Stimulated activated naive B cell treated with anti-CD40 and anti-IgM and Interleukin-4, amounts not matched to agents 10 μg/mL and 1 μg/mL and 100 μg/mL, for 72 hours (primary cell): Measurements from ENCODE around the gene NOXO1.

Experiments used
- ATAC-seq, 2 donors: fragments of 150-1000 bp; cut with Tn5 transposase; replicated peaks; 2 replicates each; pipeline ENCODE4 v1.10.0; 2021; ENCODE audit warnings: moderate library complexity in 1 of 2
- DNase-seq: peaks from one replicate; pipeline ENCODE4 v3.0.0; 2021
- H3K27ac Mint-ChIP-seq: one replicate; pipeline ENCODE4 v1.8.0; 2022; ENCODE audit warnings: mild to moderate bottlenecking, mixed read lengths
- H3K27me3 Mint-ChIP-seq, 2 donors: one replicate each; pipeline ENCODE4 v1.8.0; 2022; ENCODE audit warnings: mixed read lengths in 2 of 2
- H3K36me3 Mint-ChIP-seq, 2 donors: one replicate each; pipeline ENCODE4 v1.8.0; 2022; ENCODE audit warnings: mixed read lengths in 2 of 2, mild to moderate bottlenecking in 1 of 2
- H3K4me1 Mint-ChIP-seq, 2 donors: one replicate each; pipeline ENCODE4 v1.8.0; 2022; ENCODE audit warnings: mixed read lengths in 2 of 2, mild to moderate bottlenecking in 1 of 2
- H3K4me3 Mint-ChIP-seq, 2 donors: one replicate each; pipeline ENCODE4 v1.8.0; 2022; ENCODE audit warnings: mild to moderate bottlenecking in 2 of 2, mixed read lengths in 2 of 2, moderate library complexity in 1 of 2
- H3K9me3 Mint-ChIP-seq, 2 donors: one replicate each; pipeline ENCODE4 v1.8.0; 2022; ENCODE audit warnings: mixed read lengths in 2 of 2, mild to moderate bottlenecking in 1 of 2

NOXO1 gene, protein sequence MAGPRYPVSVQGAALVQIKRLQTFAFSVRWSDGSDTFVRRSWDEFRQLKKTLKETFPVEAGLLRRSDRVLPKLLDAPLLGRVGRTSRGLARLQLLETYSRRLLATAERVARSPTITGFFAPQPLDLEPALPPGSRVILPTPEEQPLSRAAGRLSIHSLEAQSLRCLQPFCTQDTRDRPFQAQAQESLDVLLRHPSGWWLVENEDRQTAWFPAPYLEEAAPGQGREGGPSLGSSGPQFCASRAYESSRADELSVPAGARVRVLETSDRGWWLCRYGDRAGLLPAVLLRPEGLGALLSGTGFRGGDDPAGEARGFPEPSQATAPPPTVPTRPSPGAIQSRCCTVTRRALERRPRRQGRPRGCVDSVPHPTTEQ

DNA sequence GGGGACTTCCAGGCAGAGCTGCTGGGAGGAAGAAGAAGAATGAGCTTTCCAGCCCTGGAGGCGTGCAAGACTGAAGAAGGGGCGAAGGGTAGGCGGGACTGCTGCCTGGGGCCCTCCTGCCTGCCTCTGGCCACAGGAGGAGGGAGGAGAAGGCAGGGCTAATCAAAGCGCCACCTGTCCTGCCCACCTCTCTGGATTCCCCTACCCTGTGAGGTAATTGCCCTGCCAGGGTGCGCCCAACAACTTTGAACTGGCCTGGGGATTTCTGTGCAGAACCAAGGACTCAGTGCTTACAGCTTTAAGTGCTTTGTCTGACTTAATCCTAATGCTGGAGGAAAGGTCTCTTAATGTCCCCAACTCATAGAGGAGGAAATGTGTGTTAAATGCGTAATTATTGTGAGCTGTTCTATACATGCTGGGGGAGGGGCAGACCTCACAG, at the start of gene NOXO1:
Gene NOXO1, minus strand, starts transcription at position 72 of the 439 bp plus-strand sequence. CDS start 290 bp downstream, outside the sequence.
- ATAC-seq (peak in 1 of 2 donors; percentile 25), DNase-seq (no peak)
- Mint-ChIP-seq H3K36me3 (peaks cover 25 to 34% of the 10 kb centered on the region in 2 donors), H3K27me3 (peaks cover 30 to 41% of the 10 kb centered on the region in 2 donors), H3K27ac (peak within 1 kb of the TSS; percentile 59), H3K9me3 (no peaks in the 10 kb centered on the region), H3K4me3 (peak within 1 kb of the TSS in 1 of 2 donors; percentile 13), H3K4me1 (peaks cover 39 to 65% of the 10 kb centered on the region in 2 donors)

DNA sequence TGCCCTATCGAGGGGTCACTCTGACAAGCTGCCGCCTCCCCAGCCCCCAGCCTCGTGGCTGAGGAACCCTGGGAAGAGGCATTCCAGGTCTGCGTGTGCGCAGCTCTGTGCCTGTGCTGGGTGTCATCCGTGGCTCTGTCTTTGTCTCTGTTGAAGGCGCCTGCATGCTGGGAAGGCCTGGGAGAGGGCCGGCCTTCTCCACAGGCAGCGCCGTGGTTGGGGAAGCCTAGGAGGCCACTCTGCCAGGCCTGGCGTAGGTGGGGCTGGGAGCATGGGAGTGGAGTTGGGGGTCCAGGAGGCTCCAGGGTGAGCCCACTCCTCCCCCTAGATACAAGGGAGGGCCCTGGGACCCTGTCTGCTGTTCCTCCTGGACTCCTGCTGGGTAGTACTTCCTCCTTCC, 48.8 kb upstream of the NOXO1 start:
- peaks cover 13 to 37% of the 10 kb centered on the region in 2 donors for H3K4me1 Mint-ChIP-seq
- no peak for DNase-seq
- H3K4me3 Mint-ChIP-seq, result no peak overlapping the region
- H3K27ac Mint-ChIP-seq, result no peak overlapping the region
- peaks cover 27 to 57% of the 10 kb centered on the region in 2 donors for H3K27me3 Mint-ChIP-seq
- H3K36me3 Mint-ChIP-seq, result no peaks in the 10 kb centered on the region
- H3K9me3 Mint-ChIP-seq, result no peaks in the 10 kb centered on the region
- no peak for ATAC-seq

DNA sequence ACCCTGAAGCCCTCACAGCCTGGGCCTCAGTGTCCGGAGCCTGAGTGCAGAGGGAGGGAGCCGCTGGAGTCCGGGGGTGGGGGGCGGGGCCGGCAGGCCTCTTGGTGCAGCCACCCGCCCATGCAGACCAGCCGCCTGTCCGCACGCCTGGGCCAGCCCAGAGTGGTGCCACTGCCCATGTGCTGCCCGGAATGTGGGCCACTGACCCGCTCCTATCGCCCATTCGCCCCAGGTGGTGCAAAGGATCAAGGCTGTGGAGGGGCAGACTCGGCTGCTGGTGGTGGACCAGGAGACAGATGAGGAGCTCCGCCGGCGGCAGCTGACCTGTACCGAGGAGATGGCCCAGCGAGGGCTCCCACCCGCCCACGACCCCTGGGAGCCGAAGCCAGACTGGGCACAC, 48.1 kb upstream of the NOXO1 start:
- Mint-ChIP-seq H3K4me3 (no peak overlapping the region), H3K27ac (no peak overlapping the region), H3K27me3 (peaks cover 31 to 57% of the 10 kb centered on the region in 2 donors), H3K36me3 (no peaks in the 10 kb centered on the region), H3K4me1 (peaks cover 13 to 37% of the 10 kb centered on the region in 2 donors), H3K9me3 (no peaks in the 10 kb centered on the region)
- DNase-seq (no peak), ATAC-seq (no peak)

DNA sequence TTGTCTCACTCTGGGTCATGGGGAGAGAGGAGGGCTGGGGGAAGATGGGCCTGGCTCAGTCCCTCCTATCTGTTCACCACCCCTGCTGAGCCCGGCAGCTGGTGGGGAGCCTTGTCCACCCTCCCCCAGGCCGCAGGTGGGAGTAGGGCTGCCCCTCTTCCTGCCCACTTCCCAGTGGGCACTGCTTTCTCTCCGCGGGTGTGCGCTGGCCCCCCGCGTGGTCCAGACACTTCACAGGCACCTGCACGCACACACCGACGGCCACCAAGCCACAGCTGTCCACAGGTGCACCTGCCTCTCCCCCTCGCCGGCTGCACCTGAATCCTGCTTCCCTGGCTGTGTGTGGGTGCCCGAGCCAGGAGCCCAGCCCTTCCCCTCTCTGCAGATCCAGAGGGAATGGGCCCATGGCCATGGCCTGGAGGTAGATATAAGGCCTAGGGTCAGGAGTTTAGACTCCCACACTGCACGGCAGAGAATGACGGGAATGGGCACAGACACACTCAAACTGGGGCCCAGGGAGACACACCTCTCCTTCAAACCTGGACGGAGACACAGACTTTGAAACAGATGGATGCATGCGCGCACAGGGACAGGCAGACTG, 47.5 kb upstream of the NOXO1 start:
- Mint-ChIP-seq H3K36me3 (no peaks in the 10 kb centered on the region), H3K9me3 (no peaks in the 10 kb centered on the region), H3K27me3 (peaks cover 31 to 58% of the 10 kb centered on the region in 2 donors), H3K4me1 (peaks cover 15 to 34% of the 10 kb centered on the region in 2 donors), H3K27ac (no peak overlapping the region), H3K4me3 (no peak overlapping the region)
- DNase-seq, result no peak
- ATAC-seq, result no peak

DNA sequence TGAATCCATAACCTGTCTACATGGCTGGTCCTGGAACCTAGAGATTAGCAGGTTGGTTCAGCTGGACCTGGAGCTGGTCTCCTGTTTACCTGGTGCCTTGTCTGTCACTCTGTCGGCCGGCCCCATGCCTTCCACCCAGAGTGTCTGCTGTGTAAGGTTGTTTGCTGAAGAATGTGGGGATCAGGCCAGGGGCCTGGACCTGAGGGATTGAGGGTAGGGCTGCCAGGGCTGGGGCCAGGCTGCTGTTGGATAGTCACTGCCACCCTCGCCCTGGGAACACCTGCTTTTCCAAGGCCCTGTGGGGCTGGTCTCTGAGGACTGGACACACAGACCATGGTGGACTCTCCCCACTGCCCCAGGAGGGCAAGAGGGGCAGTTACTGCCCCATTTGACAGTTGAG, 46.9 kb upstream of the NOXO1 start:
- no peak overlapping the region for H3K27ac Mint-ChIP-seq
- H3K4me1 Mint-ChIP-seq, result peaks cover 17 to 34% of the 10 kb centered on the region in 2 donors
- H3K4me3 Mint-ChIP-seq, result no peak overlapping the region
- no peaks in the 10 kb centered on the region for H3K9me3 Mint-ChIP-seq
- ATAC-seq (no peak), DNase-seq (no peak)
- H3K27me3 Mint-ChIP-seq, result peaks cover 31 to 57% of the 10 kb centered on the region in 2 donors
- no peaks in the 10 kb centered on the region for H3K36me3 Mint-ChIP-seq

DNA sequence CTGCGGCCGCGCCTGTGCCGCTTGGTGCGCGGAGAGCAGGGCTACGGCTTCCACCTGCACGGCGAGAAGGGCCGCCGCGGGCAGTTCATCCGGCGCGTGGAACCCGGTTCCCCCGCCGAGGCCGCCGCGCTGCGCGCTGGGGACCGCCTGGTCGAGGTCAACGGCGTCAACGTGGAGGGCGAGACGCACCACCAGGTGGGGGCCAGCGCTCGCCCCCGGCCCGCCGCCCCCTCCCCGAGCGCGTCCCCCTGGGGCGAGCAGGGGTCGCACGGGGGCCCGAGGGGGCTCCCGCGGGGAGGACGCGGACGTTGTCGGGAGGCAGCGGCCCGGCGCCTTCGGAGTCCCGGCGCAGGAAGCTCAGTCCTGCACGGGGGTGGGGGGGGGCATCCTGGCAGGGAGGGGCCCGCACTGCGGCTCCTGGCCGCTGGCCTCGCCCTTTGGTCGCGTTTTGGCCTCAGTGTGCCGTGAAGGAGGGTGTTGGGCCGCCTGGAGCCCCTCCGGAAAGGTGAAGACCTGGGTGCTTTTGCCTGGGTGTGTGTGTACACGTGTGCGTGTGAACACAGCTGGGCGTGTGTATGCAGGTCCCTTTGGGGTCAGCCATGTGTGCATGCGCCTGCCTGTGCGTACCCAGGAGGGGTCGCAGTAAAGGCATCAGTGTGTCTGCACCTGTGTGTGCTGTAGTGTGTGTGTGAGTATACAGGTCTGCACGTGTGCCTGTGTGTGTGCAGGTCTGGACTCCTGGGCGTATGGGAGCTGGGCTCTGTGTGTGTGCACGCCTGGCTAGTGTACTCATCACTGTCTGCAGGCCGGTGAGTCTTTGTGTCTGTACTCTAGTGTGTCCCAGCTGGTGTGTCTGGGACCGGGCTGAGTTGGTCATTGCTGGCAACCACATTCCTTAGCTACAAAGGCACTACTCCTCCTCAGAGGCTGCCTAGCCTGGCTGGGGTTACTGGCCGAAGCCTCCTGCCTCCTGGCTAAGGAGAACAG, 46.0 kb upstream of the NOXO1 start:
- peaks cover 40 to 62% of the 10 kb centered on the region in 2 donors for H3K27me3 Mint-ChIP-seq
- DNase-seq (no peak), ATAC-seq (peak; percentile 22 to 23)
- peak overlapping the region; percentile 47 for H3K27ac Mint-ChIP-seq
- peaks cover 19 to 34% of the 10 kb centered on the region in 2 donors for H3K4me1 Mint-ChIP-seq
- H3K36me3 Mint-ChIP-seq, result peaks cover 0 to 6% of the 10 kb centered on the region in 2 donors
- peak overlapping the region; percentile 57 to 71 for H3K4me3 Mint-ChIP-seq
- H3K9me3 Mint-ChIP-seq, result no peaks in the 10 kb centered on the region

DNA sequence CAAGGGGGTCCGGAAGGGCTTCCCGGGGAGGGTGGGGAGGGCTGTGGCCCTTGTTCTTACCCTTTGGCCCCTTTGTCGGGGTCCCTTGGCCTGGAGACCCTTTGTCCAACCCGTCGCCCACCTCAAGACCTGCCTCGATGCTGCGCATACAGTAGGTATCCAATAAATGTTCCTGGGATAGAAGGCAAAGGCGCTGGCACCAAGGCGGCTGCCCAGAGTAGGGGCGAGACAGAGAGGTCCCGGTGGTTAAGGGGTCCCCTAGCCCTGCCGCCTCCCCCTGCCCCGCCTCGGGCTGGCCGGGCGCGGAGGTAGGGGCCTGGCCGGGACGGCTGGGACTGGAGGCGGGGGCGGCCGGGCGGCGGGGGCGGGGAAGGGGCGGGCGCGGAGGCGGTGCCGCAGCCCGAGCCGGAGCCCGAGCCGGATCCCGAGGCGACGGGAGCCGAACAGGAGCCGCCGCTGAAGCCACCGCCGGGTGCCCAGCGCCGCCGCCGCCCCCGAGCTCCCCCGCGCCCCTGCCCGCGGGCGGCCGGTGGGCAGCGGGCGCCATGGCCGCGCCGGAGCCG, 45.3 kb upstream of the NOXO1 start, which contains the start of gene NHERF2:
Gene NHERF2, plus strand, starts transcription at position 442 of the 563 bp plus-strand sequence. Its CDS starts 104 bp downstream, at position 546.
- Mint-ChIP-seq H3K27me3 (peaks cover 43 to 64% of the 10 kb centered on the region in 2 donors), H3K36me3 (peaks cover 0 to 6% of the 10 kb centered on the region in 2 donors), H3K4me1 (peaks cover 17 to 31% of the 10 kb centered on the region in 2 donors), H3K9me3 (no peaks in the 10 kb centered on the region), H3K4me3 (peak within 1 kb of the TSS; percentile 70 to 71), H3K27ac (peak within 1 kb of the TSS; percentile 47)
- ATAC-seq (peak in 1 of 2 donors; percentile 3), DNase-seq (no peak)

DNA sequence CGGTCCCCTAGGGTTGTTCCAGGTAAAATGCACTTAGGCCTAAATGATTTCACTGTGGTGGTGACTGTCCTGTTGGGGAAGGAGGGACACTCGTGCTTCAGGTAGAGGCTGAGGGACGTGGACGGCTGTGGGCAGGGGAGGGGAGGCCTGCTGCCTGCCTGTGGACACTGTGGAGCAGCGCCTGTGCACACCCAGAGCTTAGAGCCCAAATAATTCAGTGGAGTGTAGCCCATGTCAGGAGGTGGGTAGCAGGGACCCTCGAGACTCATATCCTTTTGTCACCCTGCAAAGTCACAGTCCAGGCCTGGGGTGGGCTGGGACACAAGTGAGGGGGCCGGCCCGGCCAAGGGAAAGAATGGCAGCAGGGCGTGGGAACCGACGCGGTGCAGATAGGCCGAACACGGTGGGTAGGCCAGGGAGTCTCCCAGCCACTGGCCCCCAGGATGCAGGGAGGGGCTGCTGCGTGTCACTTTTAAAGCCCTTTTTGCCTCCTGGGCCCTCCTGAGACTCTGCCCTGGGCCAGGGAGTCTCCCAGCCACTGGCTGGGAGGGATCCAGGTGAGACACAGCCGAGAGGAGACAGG, 44.7 kb upstream of the NOXO1 start:
- Mint-ChIP-seq H3K27ac (no peak overlapping the region), H3K4me3 (peak overlapping the region; percentile 56 to 70), H3K36me3 (peaks cover 0 to 6% of the 10 kb centered on the region in 2 donors), H3K27me3 (peaks cover 47 to 70% of the 10 kb centered on the region in 2 donors), H3K9me3 (no peaks in the 10 kb centered on the region), H3K4me1 (peaks cover 18 to 32% of the 10 kb centered on the region in 2 donors)
- DNase-seq (no peak), ATAC-seq (no peak)

DNA sequence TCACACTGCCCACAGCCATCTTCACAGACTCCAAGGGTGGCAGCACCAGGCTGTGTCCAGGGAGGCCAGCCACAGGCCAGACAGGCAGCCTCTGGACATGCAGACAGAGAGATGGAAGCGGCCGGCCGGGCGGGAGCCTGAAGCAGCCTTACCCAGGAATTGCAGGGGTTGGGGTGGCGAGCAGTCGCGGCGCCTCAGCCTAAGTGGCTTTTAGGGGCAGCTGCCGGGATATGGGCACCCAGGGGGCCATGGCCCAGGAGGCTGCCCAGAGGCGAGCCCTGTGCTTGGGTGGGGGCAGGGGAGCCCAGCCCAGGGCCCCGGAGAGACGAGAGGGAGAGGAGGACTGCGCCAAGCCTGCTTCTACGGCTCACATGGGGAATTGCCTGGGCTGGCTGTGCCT, 44.0 kb upstream of the NOXO1 start:
- Mint-ChIP-seq H3K27ac (no peak overlapping the region), H3K9me3 (no peaks in the 10 kb centered on the region), H3K27me3 (peaks cover 53 to 77% of the 10 kb centered on the region in 2 donors), H3K36me3 (peaks cover 0 to 6% of the 10 kb centered on the region in 2 donors), H3K4me1 (peaks cover 22 to 39% of the 10 kb centered on the region in 2 donors), H3K4me3 (peak overlapping the region in 1 of 2 donors; percentile 56)
- no peak for ATAC-seq
- DNase-seq, result no peak

DNA sequence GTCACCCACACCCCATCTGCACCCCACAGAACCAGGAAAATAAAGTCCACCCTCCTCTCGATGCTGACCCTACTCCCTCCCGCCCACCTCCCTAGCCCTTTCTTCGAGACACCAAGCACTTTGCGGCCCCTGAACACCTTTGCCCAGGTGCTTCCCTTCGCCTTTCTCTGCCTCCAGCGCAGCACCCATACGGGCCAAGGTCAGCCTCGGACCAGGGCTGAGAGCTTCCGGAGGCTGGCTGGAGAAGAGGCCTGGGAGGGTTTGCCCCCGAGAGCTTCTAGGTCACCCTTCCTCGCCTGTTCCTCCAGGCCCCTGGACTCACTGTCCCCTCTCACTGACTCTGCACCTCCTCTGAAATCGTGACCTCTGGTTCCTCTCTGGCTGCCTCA, 42.8 kb upstream of the NOXO1 start:
- no peak for DNase-seq
- peak overlapping the region; percentile 1 to 21 for H3K4me3 Mint-ChIP-seq
- peaks cover 0 to 6% of the 10 kb centered on the region in 2 donors for H3K36me3 Mint-ChIP-seq
- H3K9me3 Mint-ChIP-seq, result no peaks in the 10 kb centered on the region
- H3K27ac Mint-ChIP-seq, result peak overlapping the region; percentile 3
- H3K4me1 Mint-ChIP-seq, result peaks cover 22 to 39% of the 10 kb centered on the region in 2 donors
- no peak for ATAC-seq
- peaks cover 49 to 72% of the 10 kb centered on the region in 2 donors for H3K27me3 Mint-ChIP-seq

DNA sequence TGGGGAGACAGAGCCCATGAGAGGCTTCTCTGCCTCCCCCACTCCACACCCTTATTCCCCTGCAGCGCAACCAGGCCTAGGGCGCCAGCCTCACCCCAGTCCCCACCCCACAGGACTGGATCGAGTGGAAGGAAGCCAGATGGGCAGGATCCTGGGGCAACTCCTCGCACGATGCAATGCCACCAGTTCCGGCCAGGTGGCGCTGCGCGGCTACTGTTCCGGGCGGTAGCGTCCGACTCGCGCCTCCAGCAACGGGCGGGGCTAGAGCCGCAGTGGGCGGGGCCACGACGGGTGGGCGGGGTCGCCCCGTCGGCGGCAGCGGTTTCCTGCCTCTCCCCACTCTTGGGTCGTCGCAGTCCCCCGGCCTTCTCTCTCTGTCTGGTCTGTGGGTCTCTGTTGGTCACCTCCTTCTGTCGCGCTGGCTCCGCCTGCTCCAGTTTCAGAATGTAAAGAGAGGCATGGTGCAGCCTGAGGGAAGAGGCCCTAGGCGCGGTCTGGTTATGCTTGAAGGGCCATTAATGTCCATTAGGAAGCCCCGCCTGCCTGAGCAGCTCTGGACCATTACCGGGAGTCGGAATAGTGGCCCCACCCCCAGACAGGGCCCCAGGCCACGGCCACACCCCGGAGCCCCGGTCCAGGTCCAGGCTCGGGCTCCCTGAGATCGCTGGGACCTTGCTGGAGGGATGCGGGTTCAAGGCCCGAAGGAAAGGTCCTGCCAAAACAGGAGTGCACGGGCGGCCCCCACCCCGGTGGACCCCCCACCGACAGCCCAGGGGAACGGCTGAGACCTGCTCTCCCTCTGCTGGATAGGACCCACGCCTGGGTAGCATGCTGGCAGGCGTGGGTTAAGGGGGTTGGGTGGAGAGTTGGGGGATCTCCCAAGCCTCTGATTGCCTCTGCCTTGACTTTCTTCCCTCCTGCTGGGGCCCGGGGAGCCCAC, 42.1 kb upstream of the NOXO1 start:
- Mint-ChIP-seq H3K36me3 (peaks cover 0 to 6% of the 10 kb centered on the region in 2 donors), H3K4me3 (peak overlapping the region; percentile 81 to 84), H3K27ac (peak overlapping the region; percentile 82), H3K27me3 (peaks cover 49 to 71% of the 10 kb centered on the region in 2 donors), H3K4me1 (peaks cover 24 to 39% of the 10 kb centered on the region in 2 donors), H3K9me3 (no peaks in the 10 kb centered on the region)
- ATAC-seq, result peak; percentile 78 to 82
- DNase-seq, result peak; percentile 87

DNA sequence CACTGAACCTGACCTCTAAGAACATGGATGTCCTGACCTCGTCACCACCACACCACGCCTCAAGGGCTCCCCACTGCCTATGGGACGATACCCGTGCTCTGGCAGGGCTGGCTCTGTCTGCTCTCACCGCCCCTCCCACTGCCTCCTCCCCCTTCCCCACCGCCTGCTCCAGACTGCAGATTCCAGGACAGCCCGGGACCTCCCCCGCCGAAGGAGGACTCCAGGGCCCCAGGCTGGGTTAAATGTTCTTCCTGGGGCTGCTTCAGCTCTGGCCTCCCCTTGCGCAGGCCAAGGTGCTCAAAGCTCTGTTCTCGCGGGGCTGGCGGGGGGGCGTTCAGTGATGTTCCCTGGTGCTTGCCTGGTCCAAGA, 41.4 kb upstream of the NOXO1 start:
- DNase-seq, result no peak
- H3K27ac Mint-ChIP-seq, result peak overlapping the region; percentile 28
- peak; percentile 56 to 61 for ATAC-seq

More for the DNA sequence above, 41.4 kb upstream of the NOXO1 start:
- Mint-ChIP-seq H3K36me3 (peaks cover 0 to 6% of the 10 kb centered on the region in 2 donors), H3K27me3 (peaks cover 48 to 72% of the 10 kb centered on the region in 2 donors), H3K4me3 (peak overlapping the region; percentile 81 to 84), H3K4me1 (peaks cover 24 to 37% of the 10 kb centered on the region in 2 donors), H3K9me3 (no peaks in the 10 kb centered on the region)
